Endothelial cell of umbilical vein (primary cell): ENCODE results near the gene PIK3R2. TPM values are rescaled to one million over a fixed set of nuclear protein-coding genes. Genes with fewer than 3 reads are reported as not detected.

Experiments used
- BruUV-seq: library from RNA; stranded (reverse); fragments of 400-500 nt; replicated peaks from 2 replicates; lab custom pipeline; 2021; lab: Mats Ljungman, UMichigan
- CTCF ChIA-PET: fragments of 300-600, 350-600 bp; sonication (Branson Sonifier 250); formaldehyde crosslinking; loops from one replicate; lab custom pipeline; 2021; ENCODE audit warnings: antibody characterized with exemption, inconsistent platforms; lab: Charles Lee
- POLR2A ChIA-PET: fragments of 300-600, 350-600 bp; sonication (Branson Sonifier 250); formaldehyde crosslinking; loops from one replicate; lab custom pipeline; 2021; ENCODE audit warnings: antibody characterized with exemption, inconsistent platforms; lab: Charles Lee
- DNase-seq: peaks from one replicate; pipeline ENCODE4 v3.0.0-alpha.2; 2011; ENCODE audit warnings: low read depth, low spot score
- FAIRE-seq: peaks from 2 replicates; lab custom pipeline; 2011; peaks lifted over from hg19 to GRCh38; lab: Jason Lieb, UNC
- H2AFZ ChIP-seq: 2 replicates; pipeline ENCODE4 v1.6.0; 2012; ENCODE audit warnings: low read depth, low read length, control low read depth, inconsistent platforms
- H3K27ac ChIP-seq: 2 replicates; pipeline ENCODE4 v1.5.1; 2011; ENCODE audit warnings: low read depth, mild to moderate bottlenecking, control low read depth, low read length, moderate library complexity; ENCODE audit not compliant: insufficient read depth
- H3K27me3 ChIP-seq, 2 experiments: 2 replicates each; pipeline versions ENCODE4 v1.6.0 to v1.6.1; 2011; ENCODE audit warnings: low read length in 2 of 2, mixed read lengths in 1 of 2; ENCODE audit not compliant: control insufficient read depth in 2 of 2, insufficient read depth in 2 of 2
- H3K36me3 ChIP-seq, 2 experiments: 2 replicates in 1 of 2; 3 replicates in 1 of 2; pipeline ENCODE4 v1.5.1; 2011; ENCODE audit warnings: low read length in 2 of 2, mild to moderate bottlenecking in 1 of 2, moderate library complexity in 1 of 2; ENCODE audit not compliant: control insufficient read depth in 2 of 2, insufficient read depth in 2 of 2; ENCODE audit errors: extremely low read depth in 1 of 2
- H3K4me1 ChIP-seq: 3 replicates; pipeline ENCODE4 v1.5.1; 2011; ENCODE audit warnings: mild to moderate bottlenecking, low read length; ENCODE audit not compliant: control insufficient read depth, insufficient read depth; ENCODE audit errors: extremely low read depth
- H3K4me2 ChIP-seq: 2 replicates; pipeline ENCODE4 v1.6.1; 2011; ENCODE audit warnings: low read length, control low read depth, mixed read lengths; ENCODE audit not compliant: insufficient read depth
- H3K4me3 ChIP-seq, 3 experiments: fragments of 200-600 bp in 1 of 3; sonication (generic), shearing (Covaris generic) in 1 of 3; replicated peaks in 1 of 3; 2 replicates each; pipeline ENCODE4 v1.5.1; 2011 to 2016; ENCODE audit warnings: control low read depth in 3 of 3, low read length in 3 of 3, mild to moderate bottlenecking in 2 of 3, inconsistent platforms in 1 of 3, low read depth in 1 of 3, moderate library complexity in 1 of 3; ENCODE audit not compliant: insufficient read depth in 1 of 3
- H3K79me2 ChIP-seq: 2 replicates; pipeline ENCODE4 v1.6.0; 2012; ENCODE audit warnings: low read length, inconsistent platforms; ENCODE audit not compliant: control insufficient read depth, insufficient read depth
- H3K9ac ChIP-seq: replicated peaks from 2 replicates; pipeline ENCODE3; 2011; ENCODE audit warnings: low read length, control low read depth; ENCODE audit not compliant: insufficient read depth; ENCODE audit errors: extremely low read depth
- H3K9me1 ChIP-seq: replicated peaks from 3 replicates; pipeline ENCODE4 v1.6.0; 2011; ENCODE audit warnings: mild to moderate bottlenecking, low read length; ENCODE audit not compliant: control insufficient read depth, insufficient read depth; ENCODE audit errors: extremely low read depth
- H3K9me3 ChIP-seq: replicated peaks from 2 replicates; pipeline ENCODE4 v1.5.1; 2012; ENCODE audit warnings: low read length, inconsistent platforms; ENCODE audit not compliant: control insufficient read depth, insufficient read depth
- H4K20me1 ChIP-seq: replicated peaks from 2 replicates; pipeline ENCODE3; 2011; ENCODE audit warnings: mild to moderate bottlenecking, low read length; ENCODE audit not compliant: control insufficient read depth, insufficient read depth; ENCODE audit errors: extremely low read depth
- EZH2 ChIP-seq: IDR thresholded peaks from 2 replicates; pipeline ENCODE4 v1.6.1; 2012; ENCODE audit warnings: borderline replicate concordance, low read depth, mild to moderate bottlenecking, moderate library complexity, low read length, inconsistent platforms; ENCODE audit not compliant: severe bottlenecking
- FOS ChIP-seq: IDR thresholded peaks from 2 replicates; pipeline ENCODE4 v1.6.1; 2011; ENCODE audit warnings: mild to moderate bottlenecking, low read length, moderate library complexity, borderline replicate concordance; ENCODE audit not compliant: insufficient read depth
- GATA2 ChIP-seq: IDR thresholded peaks from 2 replicates; pipeline ENCODE4 v1.7.0; 2011; ENCODE audit warnings: low read depth, mild to moderate bottlenecking, moderate library complexity, mixed read lengths, low read length; ENCODE audit not compliant: insufficient read length, insufficient read depth
- JUN ChIP-seq: IDR thresholded peaks from 2 replicates; pipeline ENCODE4 v1.6.1; 2011; ENCODE audit warnings: borderline replicate concordance, low read depth; ENCODE audit not compliant: insufficient read length, insufficient read depth
- MYC ChIP-seq: IDR thresholded peaks from one replicate; pipeline ENCODE4 v1.6.1; 2011; ENCODE audit warnings: mild to moderate bottlenecking, low read depth, low read length
- POLR2A ChIP-seq: IDR thresholded peaks from 2 replicates; pipeline ENCODE4 v1.6.1; 2012; ENCODE audit warnings: low read depth, mild to moderate bottlenecking, control low read depth, low read length
- POLR2AphosphoS5 ChIP-seq: IDR thresholded peaks from 2 replicates; pipeline ENCODE4 v1.6.1; 2012; ENCODE audit warnings: low read depth, mild to moderate bottlenecking, control low read depth, low read length, moderate library complexity; ENCODE audit not compliant: insufficient read depth
- dilution Hi-C: fragments of 300-500 bp; cut with MboI; formaldehyde crosslinking; loops from one replicate; pipeline ENCODE4 v1.15.0; 2019; ENCODE audit warnings: low sequenced_read_pairs; ENCODE audit not compliant: extremely low pct_ligation_motif_present
- intact Hi-C: fragments of 100-400 bp; cut with micrococcal nuclease; formaldehyde crosslinking; loops from one replicate; pipeline ENCODE4 v1.10.0; 2022
- polyA plus RNA-seq, 4 experiments: library from polyadenylated mRNA; depleted of rRNA in 3 of 4; stranded (reverse) in 3 of 4; unstranded in 1 of 4; fragments of >200 nt; gene quantifications; 2 replicates each; pipeline versions ENCODE4 v1.2.1 to v1.2.3, GENCODE V29; 2011 to 2012; ENCODE audit warnings: missing spikeins in 1 of 4
- total RNA-seq: library from RNA; stranded (reverse); gene quantifications from 2 replicates; pipeline ENCODE4 v1.2.3, GENCODE V29; 2021
- TF ChIP-seq, protein P1 (sequence below): IDR thresholded peaks from 2 replicates; pipeline ENCODE4 v1.6.1; 2011; ENCODE audit not compliant: insufficient read depth, insufficient read length
- TF ChIP-seq, protein P2 (sequence below), 2 donors: IDR thresholded peaks; 1 replicate in 1 of 2; 2 replicates in 1 of 2; pipeline ENCODE4 v1.5.1; 2011; ENCODE audit warnings: low read length in 2 of 2, mild to moderate bottlenecking in 2 of 2, moderate library complexity in 2 of 2, control low read depth in 1 of 2, inconsistent platforms in 1 of 2, low read depth in 1 of 2; ENCODE audit not compliant: insufficient read depth in 1 of 2; ENCODE audit errors: extremely low read depth in 1 of 2

Gene PIK3R2
- total and polyA plus RNA-seq, 2 donors (not counting 3 experiments of a cell fraction or from before 2014, with no cell fraction given) = 8.1 to 15.2 TPM

DNA sequence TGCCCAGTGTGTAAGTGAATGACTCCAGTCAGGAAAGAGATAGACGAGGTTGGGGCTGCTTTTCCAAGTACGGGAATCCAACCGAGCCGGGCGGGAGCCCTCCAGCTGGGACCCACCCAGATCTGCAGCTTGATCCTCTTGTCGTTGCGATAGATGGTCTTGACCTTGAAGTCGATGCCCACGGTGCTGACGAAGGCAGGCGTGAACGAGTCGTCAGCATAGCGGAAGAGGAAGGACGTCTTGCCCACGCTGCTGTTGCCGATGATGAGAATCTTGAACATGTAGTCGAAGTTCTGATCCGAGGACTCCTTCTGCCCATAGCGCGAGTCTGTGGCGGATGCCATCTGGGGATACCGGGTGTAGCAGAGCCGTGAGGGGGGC lies 49.4 kb downstream of the PIK3R2 start:
- Histone ChIP-seq H3K9ac (no peak overlapping the region), H3K9me1 (no peaks in the 10 kb centered on the region), H3K27me3 (peaks cover 0 to 2% of the 10 kb centered on the region in 2 experiments), H3K4me2 (no peak overlapping the region), H3K9me3 (no peaks in the 10 kb centered on the region), H3K79me2 (no peaks in the 10 kb centered on the region), H2AFZ (no peak overlapping the region), H3K27ac (no peak overlapping the region), H3K36me3 (no peaks in the 10 kb centered on the region), H4K20me1 (no peaks in the 10 kb centered on the region), H3K4me3 (no peak overlapping the region), H3K4me1 (peaks cover 10% of the 10 kb centered on the region)
- DNase-seq (no peak), FAIRE-seq (no peak)
- CTCF ChIA-PET = interaction anchor here (1.2 to 3.5 kb wide), 2 partner anchors 49 to 89 kb away, joined by 5 to 26 read pairs; no protein-coding TSS in a partner anchor
- dilution Hi-C loops = no loop called here
- intact Hi-C loops = no loop called here
- POLR2A ChIA-PET = no interaction called here
- TF ChIP-seq, protein P1, sequence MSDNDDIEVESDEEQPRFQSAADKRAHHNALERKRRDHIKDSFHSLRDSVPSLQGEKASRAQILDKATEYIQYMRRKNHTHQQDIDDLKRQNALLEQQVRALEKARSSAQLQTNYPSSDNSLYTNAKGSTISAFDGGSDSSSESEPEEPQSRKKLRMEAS = no peak
- TF ChIP-seq MYC (no peak), POLR2AphosphoS5 (no peak), EZH2 (no peak), FOS (no peak), JUN (no peak), POLR2A (no peak), GATA2 (no peak)
- TF ChIP-seq, protein P2, sequence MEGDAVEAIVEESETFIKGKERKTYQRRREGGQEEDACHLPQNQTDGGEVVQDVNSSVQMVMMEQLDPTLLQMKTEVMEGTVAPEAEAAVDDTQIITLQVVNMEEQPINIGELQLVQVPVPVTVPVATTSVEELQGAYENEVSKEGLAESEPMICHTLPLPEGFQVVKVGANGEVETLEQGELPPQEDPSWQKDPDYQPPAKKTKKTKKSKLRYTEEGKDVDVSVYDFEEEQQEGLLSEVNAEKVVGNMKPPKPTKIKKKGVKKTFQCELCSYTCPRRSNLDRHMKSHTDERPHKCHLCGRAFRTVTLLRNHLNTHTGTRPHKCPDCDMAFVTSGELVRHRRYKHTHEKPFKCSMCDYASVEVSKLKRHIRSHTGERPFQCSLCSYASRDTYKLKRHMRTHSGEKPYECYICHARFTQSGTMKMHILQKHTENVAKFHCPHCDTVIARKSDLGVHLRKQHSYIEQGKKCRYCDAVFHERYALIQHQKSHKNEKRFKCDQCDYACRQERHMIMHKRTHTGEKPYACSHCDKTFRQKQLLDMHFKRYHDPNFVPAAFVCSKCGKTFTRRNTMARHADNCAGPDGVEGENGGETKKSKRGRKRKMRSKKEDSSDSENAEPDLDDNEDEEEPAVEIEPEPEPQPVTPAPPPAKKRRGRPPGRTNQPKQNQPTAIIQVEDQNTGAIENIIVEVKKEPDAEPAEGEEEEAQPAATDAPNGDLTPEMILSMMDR (IDR thresholded peaks at IDR 0.05; ENCODE audit: extremely low read depth in 1 of 2, insufficient read depth in 1 of 2, low read depth in 1 of 2, low read length in 2 of 2) = no peak
- no TSS peak for BruUV-seq
